ENCODE data around the gene AMPH.

DNA sequence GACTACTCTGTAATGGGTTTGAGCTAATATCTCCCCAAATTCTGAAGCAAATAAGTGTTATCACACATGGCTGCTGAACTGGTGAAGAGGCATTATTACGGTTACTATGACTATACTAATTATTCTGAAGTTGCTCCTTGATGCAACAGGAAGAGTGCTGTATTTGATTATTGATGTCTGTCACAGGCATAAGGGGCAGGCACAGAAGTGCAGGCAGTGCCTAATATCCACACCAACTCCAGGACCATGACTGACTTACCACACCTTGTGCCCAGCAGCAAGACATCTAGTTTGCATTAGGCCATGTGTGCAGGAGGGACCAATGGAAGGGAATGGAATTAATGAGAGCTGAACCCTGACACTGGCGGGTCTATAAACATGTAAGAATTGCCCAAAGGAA is 62.7 kb downstream of the AMPH start:
- TF ChIP-seq, protein P1, sequence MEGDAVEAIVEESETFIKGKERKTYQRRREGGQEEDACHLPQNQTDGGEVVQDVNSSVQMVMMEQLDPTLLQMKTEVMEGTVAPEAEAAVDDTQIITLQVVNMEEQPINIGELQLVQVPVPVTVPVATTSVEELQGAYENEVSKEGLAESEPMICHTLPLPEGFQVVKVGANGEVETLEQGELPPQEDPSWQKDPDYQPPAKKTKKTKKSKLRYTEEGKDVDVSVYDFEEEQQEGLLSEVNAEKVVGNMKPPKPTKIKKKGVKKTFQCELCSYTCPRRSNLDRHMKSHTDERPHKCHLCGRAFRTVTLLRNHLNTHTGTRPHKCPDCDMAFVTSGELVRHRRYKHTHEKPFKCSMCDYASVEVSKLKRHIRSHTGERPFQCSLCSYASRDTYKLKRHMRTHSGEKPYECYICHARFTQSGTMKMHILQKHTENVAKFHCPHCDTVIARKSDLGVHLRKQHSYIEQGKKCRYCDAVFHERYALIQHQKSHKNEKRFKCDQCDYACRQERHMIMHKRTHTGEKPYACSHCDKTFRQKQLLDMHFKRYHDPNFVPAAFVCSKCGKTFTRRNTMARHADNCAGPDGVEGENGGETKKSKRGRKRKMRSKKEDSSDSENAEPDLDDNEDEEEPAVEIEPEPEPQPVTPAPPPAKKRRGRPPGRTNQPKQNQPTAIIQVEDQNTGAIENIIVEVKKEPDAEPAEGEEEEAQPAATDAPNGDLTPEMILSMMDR (conservative IDR thresholded peaks at IDR 0.05 in 1 of 2, IDR thresholded peaks at IDR 0.05 in 1 of 2; ENCODE audit: low read depth in 1 of 2, low read length in 2 of 2): no peak
- no peak for TF ChIP-seq EZH2 (IDR thresholded peaks at IDR 0.05; ENCODE audit: low read length, missing control alignments)
